ENCODE results near the gene UMODL1.

The UMODL1 gene

DNA sequence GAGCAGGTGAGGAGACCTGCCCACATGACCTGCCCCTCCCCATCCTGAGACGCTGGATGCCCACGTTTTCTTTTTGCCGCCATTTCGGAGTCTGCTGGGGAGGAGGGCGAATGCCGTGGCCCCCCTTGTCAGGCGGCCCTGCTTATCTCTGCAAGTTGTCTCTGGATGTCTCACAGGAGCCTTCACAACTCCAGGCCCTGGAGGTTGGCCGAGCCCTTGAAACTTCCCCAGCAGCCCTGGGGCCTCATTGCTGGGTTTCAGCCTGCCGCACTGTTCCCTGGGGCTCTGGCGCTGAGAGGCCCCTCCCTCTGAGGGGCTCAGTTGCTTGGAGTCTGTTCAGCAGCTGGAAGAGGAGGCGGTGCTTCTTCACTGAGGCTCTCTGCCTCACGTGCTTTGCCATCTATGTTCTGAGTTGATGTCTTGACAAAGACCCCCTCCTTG is 31.2 kb upstream of the UMODL1 start:
- no peak for DNase-seq (ENCODE audit: low read depth in 2 of 3, low spot score in 2 of 3)

DNA sequence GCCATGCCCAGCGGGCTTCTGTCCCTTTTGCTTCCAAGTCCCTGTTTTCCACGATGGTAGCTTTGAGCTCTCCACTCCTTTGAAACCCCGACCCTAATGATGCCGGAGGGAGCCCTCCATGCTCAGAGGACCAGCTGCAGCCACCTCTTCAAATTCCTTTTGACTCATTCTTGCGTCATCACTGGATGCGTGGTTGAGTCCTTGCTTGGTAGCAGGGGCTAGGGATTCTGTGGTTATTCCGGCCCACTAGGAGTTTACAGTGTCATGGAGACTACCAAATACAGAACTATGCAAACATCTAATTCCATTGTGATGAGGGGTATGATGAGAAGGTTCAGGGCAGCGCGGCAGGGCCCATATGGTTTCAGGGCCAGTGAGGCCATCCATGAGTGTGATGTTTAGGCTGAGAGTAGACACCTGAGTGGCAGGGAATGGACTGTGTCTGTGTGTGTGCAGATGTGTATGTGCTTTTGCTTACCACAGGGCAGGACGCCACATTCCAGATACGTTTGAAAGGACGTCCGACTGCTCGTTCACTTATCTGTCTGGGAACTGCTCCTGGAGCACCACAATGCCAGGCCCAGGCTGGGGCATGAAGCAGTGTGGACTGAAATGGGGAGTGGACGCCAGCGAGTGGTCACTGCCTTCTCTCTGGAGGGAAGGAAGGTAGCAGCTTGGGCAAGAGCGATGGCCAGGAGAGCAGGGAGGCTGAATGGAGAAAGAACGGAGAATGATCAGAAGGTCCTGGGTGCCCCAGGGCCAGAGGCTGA is 30.5 kb upstream of the UMODL1 start:
- no peak for DNase-seq (ENCODE audit: low read depth in 2 of 3, low spot score in 2 of 3)

DNA sequence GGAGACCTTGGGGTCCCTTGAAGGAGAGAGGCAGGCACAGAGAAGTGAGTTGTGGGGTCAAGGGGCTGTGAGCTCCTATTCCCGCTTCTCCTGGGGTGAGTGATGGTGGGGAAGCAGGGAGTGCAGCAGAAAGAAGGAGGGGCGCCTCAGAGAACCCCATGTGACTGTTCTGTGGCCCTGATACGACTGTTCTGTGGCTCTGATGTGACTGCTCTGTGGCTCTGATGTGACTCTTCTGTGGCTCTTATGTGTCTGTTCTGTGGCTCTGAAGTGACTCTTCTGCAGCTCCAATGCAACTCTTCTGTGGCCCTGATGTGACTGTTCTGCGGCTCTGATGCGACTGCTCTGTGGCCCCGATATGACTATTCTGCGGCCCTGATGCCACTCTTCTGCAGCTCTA is 29.9 kb upstream of the UMODL1 start:
- DNase-seq (ENCODE audit: low read depth in 2 of 3, low spot score in 2 of 3) = no peak

DNA sequence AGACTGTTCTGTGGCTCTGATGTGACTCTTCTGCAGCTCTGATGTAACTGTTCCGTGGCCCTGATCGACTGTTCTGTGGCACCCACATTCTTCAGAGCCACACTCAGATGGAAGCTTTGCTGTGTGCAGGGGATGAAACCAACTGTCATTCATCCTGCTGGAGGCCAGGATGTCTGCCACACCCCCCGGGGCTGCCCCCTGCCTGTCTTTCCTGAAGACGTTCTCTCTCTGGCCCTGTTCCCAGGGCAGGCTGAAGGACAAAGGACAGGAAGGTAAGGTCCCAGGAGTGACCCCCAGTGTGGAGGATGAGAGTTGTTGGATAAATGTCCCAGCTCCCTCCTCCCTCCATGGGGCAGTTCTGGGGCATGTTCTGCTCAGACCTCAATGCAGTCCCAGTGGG is 29.4 kb upstream of the UMODL1 start:
- DNase-seq (ENCODE audit: low read depth in 2 of 3, low spot score in 2 of 3) = no peak

DNA sequence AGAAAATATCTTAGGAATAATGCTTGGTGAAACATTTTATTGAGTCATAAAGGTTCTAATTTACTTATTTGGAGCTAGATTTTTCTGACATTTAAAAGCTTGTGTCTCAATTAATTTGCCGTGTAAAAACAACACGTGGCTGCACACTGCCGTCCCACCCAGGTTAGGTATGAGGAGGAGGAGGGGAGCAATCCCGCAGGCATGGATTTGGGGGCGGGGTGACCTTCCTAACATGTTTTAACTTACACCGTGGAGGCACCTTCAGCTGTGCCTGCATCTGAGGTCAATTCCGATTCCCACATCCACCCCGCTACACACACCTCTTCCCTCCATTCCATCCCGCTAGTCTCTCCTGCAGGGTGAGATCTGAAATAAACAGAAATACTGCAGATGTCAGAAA is 28.5 kb upstream of the UMODL1 start:
- DNase-seq (ENCODE audit: low read depth in 2 of 3, low spot score in 2 of 3) = no peak

DNA sequence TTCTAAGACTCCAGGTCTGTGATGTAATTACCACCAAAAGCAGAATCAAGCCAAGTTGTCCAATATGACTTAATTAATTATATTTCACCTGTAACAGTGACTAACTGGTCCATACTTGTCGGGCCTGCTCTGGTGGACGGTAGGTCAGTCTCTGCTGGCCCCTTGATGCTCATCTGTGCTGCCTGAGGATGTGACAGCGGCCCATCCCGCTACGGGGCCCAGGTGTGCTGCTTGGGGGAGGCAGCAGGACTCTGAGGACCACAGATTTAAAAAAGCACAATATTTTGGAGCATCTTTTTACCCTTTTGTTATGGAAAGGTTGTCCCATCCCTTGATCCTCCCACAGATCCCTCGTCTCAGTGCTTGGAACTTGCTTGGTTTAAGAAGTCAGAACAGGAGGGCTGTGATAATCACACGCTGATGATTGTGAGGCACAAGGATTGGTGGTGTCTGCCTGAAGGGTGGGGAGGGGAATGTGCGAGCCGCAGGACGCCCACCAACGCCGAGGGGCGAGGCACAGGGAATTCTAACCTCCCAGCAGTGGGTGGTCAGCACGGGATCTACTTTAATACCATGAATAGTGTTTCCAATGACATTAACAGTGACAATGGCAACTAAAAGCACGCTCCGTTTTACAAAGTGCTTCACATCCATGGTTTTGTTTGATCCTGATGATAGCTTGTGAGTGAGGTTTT is 27.8 kb upstream of the UMODL1 start:
- DNase-seq (ENCODE audit: low read depth in 2 of 3, low spot score in 2 of 3) = no peak

DNA sequence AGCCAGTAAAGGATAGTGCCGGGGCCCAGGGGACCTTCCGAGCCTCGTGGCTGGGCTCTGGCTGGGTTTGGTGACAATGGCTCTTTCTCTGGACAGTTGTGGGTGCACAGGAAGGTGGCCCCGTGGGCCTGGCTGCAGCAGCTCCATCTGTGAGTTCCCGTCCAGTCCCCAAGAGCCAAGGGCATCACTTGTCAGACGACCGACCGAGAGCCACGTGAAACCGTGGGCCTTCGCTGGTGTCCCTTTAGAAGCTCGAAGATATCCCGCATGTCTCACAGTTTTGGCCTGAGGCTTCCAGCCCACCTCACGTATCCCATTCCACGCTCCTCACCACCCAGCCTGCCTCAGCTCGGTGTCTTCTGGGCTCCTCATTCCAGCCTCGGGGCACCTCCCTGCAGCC is 27.2 kb upstream of the UMODL1 start:
- DNase-seq (ENCODE audit: low read depth in 2 of 3, low spot score in 2 of 3) = no peak

DNA sequence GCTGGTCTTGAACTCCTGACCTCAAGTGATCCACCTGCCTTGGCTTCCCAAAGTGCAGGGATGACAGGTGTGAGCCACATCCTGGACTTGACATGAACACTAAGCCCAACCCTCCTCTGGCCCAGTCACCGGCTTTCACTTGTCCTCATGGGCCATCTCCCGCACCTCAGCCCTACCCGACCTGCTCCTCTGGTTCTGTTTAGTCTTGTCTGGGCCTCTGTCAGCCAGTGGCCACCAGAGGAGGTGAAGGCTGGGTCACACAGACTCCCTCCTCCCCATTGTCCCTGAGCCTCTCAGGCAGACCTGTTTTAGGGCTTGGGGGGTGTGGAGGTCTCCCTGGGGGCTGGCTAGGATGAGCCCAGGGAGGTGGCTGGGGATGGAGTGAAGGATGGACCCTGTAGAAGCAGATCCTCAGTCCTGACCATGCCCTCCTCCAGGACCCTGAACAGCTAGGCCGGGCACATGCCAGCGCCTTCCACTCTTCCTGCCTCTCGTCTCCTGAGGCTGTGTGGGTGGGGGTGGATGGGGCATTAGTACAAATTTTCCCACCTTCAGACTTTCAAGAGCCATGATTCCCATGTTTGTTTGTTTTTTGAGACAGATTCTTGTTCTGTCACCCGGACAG is 26.1 kb upstream of the UMODL1 start:
- no peak for DNase-seq (ENCODE audit: low read depth in 2 of 3, low spot score in 2 of 3)

DNA sequence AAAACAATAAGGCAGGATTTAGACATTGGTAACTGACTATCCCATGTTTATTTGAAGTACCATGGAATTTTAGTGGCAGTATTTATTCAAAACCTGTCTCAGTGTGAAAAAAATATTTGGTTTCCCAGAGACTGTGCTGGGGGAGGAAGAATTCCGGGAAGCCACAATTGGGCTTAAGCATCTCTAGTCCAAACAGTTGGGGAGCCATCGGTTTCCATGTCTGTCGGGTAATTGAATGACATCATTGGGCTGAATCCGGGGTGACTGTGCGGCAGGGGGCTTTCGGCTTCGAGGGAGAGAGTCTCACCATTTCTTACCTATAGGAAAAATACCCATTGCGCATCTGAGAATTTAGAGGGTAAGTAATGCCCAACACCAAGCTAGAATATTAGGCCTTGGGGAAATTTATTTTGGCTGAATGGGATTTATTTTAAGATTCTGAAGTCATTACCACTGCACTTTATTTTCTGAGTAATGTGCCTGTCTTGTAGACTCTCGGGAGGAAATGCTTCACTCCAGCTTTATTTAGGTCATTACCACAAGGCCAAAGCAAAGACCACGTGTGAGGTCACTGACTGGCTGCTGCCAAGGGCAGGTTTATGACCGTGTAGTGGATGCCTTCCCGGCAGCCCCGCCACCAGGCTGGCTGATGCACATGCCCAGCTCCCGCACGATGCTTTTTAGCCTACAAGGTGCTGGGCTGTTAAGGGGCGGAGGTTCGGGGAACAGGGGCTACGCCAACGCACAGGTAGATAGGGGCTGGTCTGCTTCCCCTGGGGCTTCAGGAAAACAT is 23.1 kb upstream of the UMODL1 start:
- no peak for DNase-seq (ENCODE audit: low read depth in 2 of 3, low spot score in 2 of 3)

DNA sequence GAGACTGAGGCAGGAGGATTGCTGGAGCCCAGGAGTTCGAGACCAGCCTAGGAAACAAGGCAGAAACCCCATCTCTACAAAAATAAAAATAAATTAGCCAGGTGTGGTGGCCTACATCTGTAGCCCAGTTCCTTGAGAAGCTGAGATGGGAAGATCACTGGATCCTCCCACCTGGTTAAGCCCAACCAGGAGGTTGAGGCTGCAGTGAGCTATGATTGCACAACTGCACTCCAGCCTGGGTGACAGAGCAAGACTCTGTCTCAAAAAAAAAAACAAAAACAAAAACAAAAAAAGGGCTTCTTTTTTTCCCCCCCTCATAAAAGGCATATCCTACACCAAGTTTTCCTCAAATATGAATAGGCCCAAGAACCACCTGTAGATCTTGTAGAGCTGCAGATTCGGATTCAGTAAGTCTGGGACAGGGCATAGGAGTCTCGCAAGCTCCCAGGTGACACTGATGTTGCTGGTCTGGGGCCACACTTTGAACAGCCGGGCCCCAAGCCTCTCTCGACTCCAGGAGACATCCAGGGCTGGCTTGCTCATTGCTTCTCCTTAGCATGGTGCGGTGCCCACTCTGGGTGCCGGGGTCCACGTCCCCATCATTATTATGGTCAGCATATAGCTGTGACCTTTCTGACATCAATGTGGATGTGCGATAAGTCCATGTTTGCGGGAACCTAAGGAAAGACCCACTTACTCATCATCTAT is 22.1 kb upstream of the UMODL1 start:
- no peak for DNase-seq (ENCODE audit: low read depth in 2 of 3, low spot score in 2 of 3)

DNA sequence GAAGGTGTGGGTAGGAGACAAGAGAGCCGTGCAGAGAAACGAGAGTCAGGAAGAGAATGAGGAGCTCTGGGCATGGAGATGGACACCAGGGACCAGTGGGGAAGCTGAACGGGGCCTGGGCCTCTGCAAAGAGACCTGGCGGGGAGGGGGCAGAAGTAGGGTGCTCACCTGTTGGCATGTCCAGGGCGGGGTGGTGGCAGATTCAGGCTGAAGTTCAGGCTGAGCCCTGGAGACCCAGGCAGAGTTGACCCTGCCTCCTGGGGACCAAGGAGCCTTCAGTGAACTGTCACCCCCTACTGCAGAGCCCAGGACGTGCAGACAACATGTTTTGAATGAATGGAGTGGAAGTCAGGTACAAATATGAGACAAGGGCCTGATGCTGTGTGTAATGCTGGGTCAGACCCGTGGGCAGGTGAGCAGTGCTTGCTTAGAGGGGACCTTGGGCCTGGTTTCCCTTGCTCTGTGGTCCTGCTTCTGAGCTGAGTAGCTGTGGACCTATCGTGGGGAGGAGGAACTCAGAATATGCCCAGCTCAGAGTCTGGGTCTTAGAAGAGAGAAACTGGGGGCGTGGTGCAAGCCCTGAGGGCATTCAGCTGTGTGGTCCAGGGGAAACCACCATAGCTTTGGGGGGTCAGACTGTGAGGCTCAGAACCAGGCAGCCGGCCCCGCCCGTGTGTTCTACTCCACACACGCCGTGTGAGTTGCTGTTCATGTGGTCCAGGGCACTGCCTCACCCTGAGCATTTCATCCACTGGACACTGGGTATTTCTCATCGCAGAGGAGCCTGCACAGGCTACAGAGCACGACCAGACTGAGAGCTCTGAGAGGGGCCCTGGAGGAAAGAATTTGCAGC is 21.3 kb upstream of the UMODL1 start:
- no peak for DNase-seq (ENCODE audit: low read depth in 2 of 3, low spot score in 2 of 3)

DNA sequence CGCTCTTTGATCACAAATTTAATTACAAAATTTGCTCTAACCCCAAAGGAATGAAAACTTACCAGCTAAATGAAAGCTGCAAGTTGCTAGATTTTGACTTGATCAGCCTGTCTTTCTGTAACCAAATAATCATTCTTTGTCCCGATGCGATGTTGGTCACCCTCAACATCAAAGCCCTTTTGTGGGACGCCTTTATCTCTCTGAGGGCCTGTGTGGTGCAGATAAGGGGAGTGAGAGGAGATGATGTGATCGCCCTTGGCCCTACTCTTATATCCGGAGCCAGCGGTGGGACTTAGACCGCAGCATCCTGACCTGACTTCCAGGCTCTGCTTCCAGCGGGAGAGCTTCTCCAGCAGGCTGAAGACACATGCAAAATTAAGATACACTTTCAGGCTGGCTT is 19.3 kb upstream of the UMODL1 start:
- no peak for DNase-seq (ENCODE audit: low read depth in 2 of 3, low spot score in 2 of 3)

DNA sequence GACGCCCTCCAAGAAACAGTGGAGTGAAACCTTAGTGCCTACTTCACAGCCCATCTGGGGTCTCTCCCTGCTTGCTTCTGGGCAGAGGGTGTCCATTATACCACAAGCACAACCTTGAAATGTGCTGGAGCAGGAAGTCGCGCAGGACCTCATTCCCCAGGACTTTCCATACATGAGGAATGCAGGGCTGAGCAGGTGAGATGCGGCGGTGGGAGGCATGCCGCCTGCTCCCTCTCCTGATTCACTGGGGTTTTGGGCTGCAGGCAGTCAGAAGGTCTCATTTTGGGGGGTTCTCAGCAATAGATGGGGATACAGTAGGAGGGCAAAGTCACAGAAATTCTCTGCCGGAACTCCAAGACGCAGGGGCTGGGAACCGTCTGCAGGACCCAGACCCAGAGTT is 15.7 kb upstream of the UMODL1 start:
- DNase-seq (ENCODE audit: low read depth in 2 of 3, low spot score in 2 of 3) = no peak

DNA sequence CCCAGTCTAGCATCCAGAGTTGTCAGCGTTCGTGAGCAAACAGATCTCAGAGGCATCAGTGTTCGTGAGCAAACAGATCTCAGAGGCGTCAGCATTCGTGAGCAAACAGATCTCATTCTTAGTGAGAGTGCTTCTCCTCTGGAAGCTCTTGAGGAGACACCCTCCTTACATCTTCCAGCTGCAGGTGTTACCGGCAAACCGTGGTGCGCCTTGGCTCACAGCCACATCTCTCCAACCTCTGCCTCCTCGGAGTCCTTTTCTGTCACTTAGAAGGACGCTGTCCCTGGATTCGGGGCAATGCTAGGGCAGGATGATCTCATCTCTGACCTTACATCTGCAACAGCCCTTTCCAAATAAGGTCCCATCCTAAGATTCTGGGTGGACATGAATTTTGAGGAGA is 14.6 kb upstream of the UMODL1 start:
- no peak for DNase-seq (ENCODE audit: low read depth in 2 of 3, low spot score in 2 of 3)

DNA sequence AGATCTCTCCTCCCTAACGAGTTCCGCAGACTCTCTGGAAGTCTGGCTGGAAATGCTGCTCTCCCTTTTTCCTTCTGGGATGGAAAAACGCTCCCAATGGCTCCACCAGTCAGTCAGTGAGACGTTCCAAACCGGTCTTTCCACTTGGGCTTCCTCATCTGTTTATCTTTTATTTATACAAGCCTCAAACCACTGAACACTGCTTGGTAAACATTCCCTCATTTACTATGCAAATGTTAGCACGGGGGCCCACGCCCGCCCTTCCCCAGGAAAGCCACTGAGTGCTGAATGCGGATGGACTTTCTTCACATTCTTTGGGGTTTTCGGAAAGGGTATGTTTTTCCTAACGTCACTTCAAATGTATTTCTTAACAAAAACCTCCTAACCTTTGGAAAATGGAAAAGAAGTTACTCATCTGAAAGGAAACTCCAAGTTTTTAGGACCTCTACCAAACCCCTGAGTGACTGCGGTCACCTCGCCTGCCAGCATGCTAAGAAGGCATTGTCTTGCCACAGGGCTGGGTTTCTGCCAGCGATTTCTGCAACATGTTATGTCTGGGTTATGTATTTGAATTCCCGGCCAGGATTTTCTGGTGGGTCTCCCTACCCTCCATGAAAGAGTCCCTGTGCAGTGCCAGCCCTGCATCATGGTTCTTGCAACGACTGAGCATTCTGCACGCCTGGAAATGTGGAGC is 14.0 kb upstream of the UMODL1 start:
- no peak for DNase-seq (ENCODE audit: low read depth in 2 of 3, low spot score in 2 of 3)

DNA sequence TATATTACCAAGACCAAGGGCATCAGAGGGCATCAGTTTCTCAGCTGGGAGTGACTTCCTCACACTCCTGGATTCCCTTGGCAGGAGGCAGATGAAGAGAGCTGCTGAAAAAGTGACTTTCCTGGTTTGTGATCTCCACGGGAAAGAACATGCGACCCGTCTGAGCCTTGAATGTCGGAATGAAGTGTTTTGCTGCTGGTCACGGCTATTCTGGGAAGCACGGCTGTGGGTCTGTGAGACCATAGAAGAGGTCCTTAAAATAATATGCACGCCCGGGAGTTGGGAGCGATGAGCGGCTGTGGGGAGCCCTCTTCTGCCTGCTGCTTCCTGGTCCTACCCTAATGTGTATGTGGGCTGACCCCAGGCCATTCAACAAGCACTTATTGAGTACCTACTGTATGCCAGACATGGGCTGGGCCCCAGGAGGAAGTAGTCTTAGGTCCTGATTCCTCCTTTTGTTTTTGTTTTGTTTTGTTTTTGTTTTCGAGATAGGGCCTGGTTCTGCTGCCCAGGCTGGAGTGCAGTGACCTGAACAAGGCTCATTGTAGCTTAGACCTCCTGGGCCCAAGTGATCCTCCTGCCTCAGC is 13.2 kb upstream of the UMODL1 start:
- DNase-seq (ENCODE audit: low read depth in 2 of 3, low spot score in 2 of 3) = no peak

DNA sequence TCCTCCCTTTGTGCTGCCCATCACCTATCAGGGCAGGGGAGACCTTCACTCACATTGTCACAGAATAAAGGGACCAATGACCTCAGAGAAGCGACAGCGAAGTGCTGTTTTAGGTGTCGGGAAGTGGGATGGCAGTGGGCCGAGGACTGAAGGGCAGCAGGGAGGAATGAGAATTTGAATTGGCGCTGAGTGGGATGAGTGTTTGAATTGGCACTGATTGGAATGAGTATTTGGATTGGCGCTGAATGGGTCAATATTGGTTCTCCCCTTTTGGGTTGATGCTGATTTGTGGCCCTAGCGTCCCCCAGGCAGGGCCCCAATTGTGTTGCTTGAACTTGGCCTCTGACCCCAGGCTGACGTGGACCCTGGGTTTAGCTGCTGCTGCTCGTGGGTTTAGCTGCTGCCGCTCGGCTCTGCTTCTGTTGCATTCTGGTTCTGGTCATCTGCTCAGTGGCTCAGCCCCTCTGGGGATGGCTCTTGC is 12.4 kb upstream of the UMODL1 start:
- DNase-seq (ENCODE audit: low read depth in 2 of 3, low spot score in 2 of 3) = no peak

DNA sequence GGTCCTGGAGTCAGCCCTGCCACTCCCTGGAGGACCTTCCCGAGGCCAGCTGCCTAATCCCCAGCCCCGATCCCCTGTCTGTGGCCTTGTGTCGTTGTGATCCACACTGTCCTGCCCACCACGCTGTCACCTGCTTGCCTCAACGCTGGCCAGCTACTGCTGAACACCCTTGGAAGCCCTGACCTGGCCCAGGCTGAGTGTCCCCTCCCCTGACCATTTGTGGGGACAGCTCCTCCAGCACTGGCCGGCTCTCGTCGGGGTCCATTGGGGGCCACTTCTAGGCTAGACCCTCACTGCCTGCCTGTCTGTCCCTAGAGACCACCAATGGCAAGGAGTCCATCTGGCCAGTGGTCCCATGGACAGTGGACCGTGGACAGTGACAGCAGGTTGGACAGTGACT is 12.0 kb upstream of the UMODL1 start:
- no peak for DNase-seq (ENCODE audit: low read depth in 2 of 3, low spot score in 2 of 3)

DNA sequence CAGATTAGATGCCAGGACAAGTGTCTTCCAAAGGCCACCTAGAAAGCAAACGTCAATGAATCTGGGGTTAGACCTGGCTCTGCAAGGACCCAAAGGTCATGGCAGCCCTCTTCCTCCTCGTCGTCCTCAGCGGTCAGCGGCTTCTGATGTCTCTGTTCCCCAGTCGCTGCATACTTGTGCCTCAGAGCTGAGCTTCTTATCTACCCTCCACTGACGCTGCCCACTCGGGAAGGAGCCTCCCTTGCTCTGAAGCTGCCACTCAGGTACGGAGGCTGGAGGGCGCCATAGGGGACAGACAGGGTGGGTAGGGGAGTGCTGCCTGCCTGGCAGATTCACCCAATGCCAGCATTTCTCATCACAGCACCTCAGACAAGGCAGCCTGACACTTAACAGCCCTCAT is 11.4 kb upstream of the UMODL1 start:
- DNase-seq (ENCODE audit: low read depth in 2 of 3, low spot score in 2 of 3) = no peak

Measured in activated CD8-positive, alpha-beta memory T cell treated with anti-CD3 and anti-CD28 coated beads for 48 hours (primary cell).